B cell (primary cell): ENCODE measurements around the gene SLC6A2.

Experiments
- EZH2 ChIP-seq: IDR thresholded peaks from 2 replicates; pipeline ENCODE4 v1.6.1; 2012; ENCODE audit warnings: borderline replicate concordance, low read depth, mild to moderate bottlenecking, moderate library complexity, low read length; ENCODE audit not compliant: insufficient read depth, poor library complexity, severe bottlenecking
- TF ChIP-seq, protein P1 (sequence below): fragments of 200-600 bp; IDR thresholded peaks from one replicate; pipeline ENCODE4 v1.8.0; 2022; ENCODE audit warnings: antibody characterized with exemption, mild to moderate bottlenecking

DNA sequence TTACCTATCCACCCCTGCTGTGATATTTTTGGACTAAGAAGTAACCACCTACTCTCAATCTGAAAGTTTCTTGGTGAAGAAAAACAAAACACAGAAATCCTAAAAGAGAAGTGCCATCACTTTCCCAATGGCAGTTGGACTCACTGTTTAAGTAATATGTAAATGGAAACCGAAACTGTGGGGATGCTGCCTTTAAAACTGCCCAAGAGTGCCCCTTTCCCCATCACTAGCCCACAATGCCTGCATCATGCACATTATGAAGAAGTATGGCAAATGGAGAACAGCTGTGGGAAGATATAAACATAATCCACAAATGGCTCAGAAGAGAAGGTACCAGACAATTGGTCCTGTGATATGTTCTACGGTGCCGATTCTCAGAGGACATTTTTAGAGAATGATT lies 33.5 kb upstream of the SLC6A2 start:
- TF ChIP-seq, protein P1, sequence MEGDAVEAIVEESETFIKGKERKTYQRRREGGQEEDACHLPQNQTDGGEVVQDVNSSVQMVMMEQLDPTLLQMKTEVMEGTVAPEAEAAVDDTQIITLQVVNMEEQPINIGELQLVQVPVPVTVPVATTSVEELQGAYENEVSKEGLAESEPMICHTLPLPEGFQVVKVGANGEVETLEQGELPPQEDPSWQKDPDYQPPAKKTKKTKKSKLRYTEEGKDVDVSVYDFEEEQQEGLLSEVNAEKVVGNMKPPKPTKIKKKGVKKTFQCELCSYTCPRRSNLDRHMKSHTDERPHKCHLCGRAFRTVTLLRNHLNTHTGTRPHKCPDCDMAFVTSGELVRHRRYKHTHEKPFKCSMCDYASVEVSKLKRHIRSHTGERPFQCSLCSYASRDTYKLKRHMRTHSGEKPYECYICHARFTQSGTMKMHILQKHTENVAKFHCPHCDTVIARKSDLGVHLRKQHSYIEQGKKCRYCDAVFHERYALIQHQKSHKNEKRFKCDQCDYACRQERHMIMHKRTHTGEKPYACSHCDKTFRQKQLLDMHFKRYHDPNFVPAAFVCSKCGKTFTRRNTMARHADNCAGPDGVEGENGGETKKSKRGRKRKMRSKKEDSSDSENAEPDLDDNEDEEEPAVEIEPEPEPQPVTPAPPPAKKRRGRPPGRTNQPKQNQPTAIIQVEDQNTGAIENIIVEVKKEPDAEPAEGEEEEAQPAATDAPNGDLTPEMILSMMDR, result no peak
- no peak for TF ChIP-seq EZH2
